Measurements from ENCODE around the gene CDK17. TPM values are rescaled to one million over a fixed set of nuclear protein-coding genes. Genes with fewer than 3 reads are reported as not detected.

The CDK17 gene
- total and polyA plus RNA-seq, 2 of the 8 experiments (the other 6 are each of a cell fraction or from before 2014, with no cell fraction given), result 5.8 to 20.0 TPM

DNA sequence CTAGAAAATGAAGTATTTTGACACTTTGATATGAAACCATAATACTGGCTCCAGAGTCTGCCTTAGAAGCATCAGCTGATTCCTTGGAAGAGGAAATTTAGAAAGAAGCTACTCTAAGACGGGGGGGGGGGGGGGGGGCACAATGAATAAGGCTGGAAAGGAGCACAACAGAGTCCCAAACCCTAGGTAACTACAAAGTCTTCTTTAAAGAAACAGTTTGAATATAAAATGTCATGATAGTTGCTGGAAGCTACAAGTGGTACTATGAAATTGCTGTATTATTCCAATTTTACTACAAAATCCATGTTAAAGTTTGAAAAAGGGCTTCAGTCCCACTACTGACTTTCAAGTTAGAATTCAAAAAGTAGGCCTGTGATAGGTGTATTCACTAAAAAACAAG, 31.6 kb downstream of the CDK17 start:
- Histone ChIP-seq H3K79me2 (ENCODE audit: control insufficient read depth in 1 of 2, insufficient read depth in 2 of 2, low read length in 2 of 2) (peaks cover 0 to 77% of the 10 kb centered on the region in 2 experiments; a peak in 3 of 4 replicates), H2AK5ac (ENCODE audit: low read depth, low read length) (no peak overlapping the region), H2BK20ac (ENCODE audit: low read length) (no peak overlapping the region), H3K56ac (replicated peaks; ENCODE audit: insufficient read length, low read depth, low read length) (no peak overlapping the region), H2BK12ac (ENCODE audit: low read depth, low read length) (no peak overlapping the region), H4K91ac (replicated peaks; ENCODE audit: insufficient read length, low read length) (no peak overlapping the region), H3K4ac (replicated peaks; ENCODE audit: insufficient read length, low read depth, low read length) (no peak overlapping the region), H3K18ac (ENCODE audit: extremely low read depth, low read length) (no peak overlapping the region), H4K5ac (ENCODE audit: insufficient read length, low read depth, low read length) (no peak overlapping the region), H3K9ac (replicated peaks in 1 of 4; ENCODE audit: extremely low read depth in 1 of 4, low read depth in 3 of 4, low read length in 3 of 4) (no peak overlapping the region), H2BK5ac (ENCODE audit: low read depth, low read length) (no peak overlapping the region), H3K23ac (ENCODE audit: insufficient read length) (no peak overlapping the region), H3K79me1 (ENCODE audit: low read depth, low read length) (peaks cover 2% of the 10 kb centered on the region; the same call in 1 of the 2 replicates), H3K4me3 (ENCODE audit: extremely low read depth in 1 of 4, insufficient read depth in 2 of 4, low read depth in 3 of 4, low read length in 4 of 4) (no peak overlapping the region), H3K27me3 (replicated peaks in 1 of 4; ENCODE audit: control insufficient read depth in 3 of 4, extremely low read depth in 1 of 4, insufficient read depth in 3 of 4, low read length in 3 of 4) (no peaks in the 10 kb centered on the region), H3K14ac (ENCODE audit: insufficient read length) (no peak overlapping the region), H3K36me3 (ENCODE audit: control insufficient read depth in 2 of 4, insufficient read depth in 4 of 4, low read length in 3 of 4) (no peaks in the 10 kb centered on the region), H3K23me2 (ENCODE audit: low read depth, low read length) (no peaks in the 10 kb centered on the region; the same call in 1 of the 2 replicates), H4K8ac (ENCODE audit: extremely low read depth, insufficient read depth, low read length) (no peak overlapping the region), H2BK15ac (ENCODE audit: low read length) (no peak overlapping the region), H3K4me2 (ENCODE audit: insufficient read depth in 1 of 2, low read depth in 2 of 2, low read length in 2 of 2) (no peak overlapping the region), H3K27ac (ENCODE audit: low read depth, low read length) (no peak overlapping the region), H3K9me3 (ENCODE audit: insufficient read depth in 2 of 2, low read depth in 1 of 2, low read length in 1 of 2) (no peaks in the 10 kb centered on the region), H4K20me1 (replicated peaks in 1 of 2; ENCODE audit: control insufficient read depth in 1 of 2, insufficient read depth in 2 of 2, low read length in 2 of 2) (no peaks in the 10 kb centered on the region), H3K4me1 (replicated peaks in 1 of 4; ENCODE audit: control insufficient read depth in 3 of 4, insufficient read depth in 4 of 4, low read length in 3 of 4) (peaks cover 0 to 7% (median 0%) of the 10 kb centered on the region in 4 experiments; a peak in 2 of 7 replicates), H2BK120ac (replicated peaks; ENCODE audit: low read depth, low read length) (no peak overlapping the region), H2AFZ (ENCODE audit: low read length) (no peak overlapping the region)
- ChIA-PET POLR2A (ENCODE audit: partially characterized antibody) (no interaction called here), CTCF (ENCODE audit: partially characterized antibody) (no interaction called here)
- 43% methylated on average over 1 of the region's 1 CpG; no CpG with 5 or more reads in 1 of the 2 experiments for WGBS, 2 experiments (ENCODE audit: extremely low coverage in 1 of 2, insufficient coverage in 1 of 2, insufficient read length in 1 of 2, insufficient replicate concordance in 2 of 2, low coverage in 1 of 2, low lambda C conversion rate in 2 of 2, missing lambda C conversion rate in 1 of 2)
- DNase-seq (ENCODE audit: low read depth in 1 of 2, low spot score in 2 of 2), result no peak
- no peak for FAIRE-seq
- no peak for TF ChIP-seq BRCA1 (IDR thresholded peaks at IDR 0.05; ENCODE audit: low read depth, low read length)
- no peak for TF ChIP-seq NRF1 (IDR thresholded peaks at IDR 0.05; ENCODE audit: low read depth, low read length)
- no peak for TF ChIP-seq KDM4A (IDR thresholded peaks at IDR 0.05; ENCODE audit: low read depth, low read length, severe bottlenecking)
- TF ChIP-seq KDM1A (IDR thresholded peaks at IDR 0.05; ENCODE audit: borderline replicate concordance, low read length), result no peak
- TF ChIP-seq SIRT6 (IDR thresholded peaks at IDR 0.05; ENCODE audit: low read length), result no peak
- no peak for TF ChIP-seq RXRA (IDR thresholded peaks at IDR 0.05; ENCODE audit: insufficient read depth, low read depth, low read length)
- no peak for TF ChIP-seq RAD21 (IDR thresholded peaks at IDR 0.05 in 1 of 2, conservative IDR thresholded peaks at IDR 0.05 in 1 of 2; ENCODE audit: low read depth in 2 of 2, low read length in 2 of 2)
- TF ChIP-seq POLR2AphosphoS5 (IDR thresholded peaks at IDR 0.05; ENCODE audit: low read depth, low read length), result no peak
- TF ChIP-seq CBX5 (IDR thresholded peaks at IDR 0.05; ENCODE audit: low read depth, low read length), result no peak
- TF ChIP-seq FOSL1 (IDR thresholded peaks at IDR 0.05; ENCODE audit: insufficient read depth, low read depth, low read length), result no peak
- TF ChIP-seq SUZ12 (IDR thresholded peaks at IDR 0.05; ENCODE audit: low read length), result no peak
- no peak for TF ChIP-seq CTBP2 (IDR thresholded peaks at IDR 0.05; ENCODE audit: borderline replicate concordance, insufficient read depth, insufficient read length, low read length)
